ENCODE measurements around the gene ZSCAN16. TPM values are rescaled to one million over a fixed set of nuclear protein-coding genes. Genes with fewer than 3 reads are reported as not detected.

ZSCAN16 gene
- total and polyA plus RNA-seq, 2 of the 13 experiments (the other 11 are each of a cell fraction or from before 2014, with no cell fraction given) = 5.7 to 12.7 TPM

DNA sequence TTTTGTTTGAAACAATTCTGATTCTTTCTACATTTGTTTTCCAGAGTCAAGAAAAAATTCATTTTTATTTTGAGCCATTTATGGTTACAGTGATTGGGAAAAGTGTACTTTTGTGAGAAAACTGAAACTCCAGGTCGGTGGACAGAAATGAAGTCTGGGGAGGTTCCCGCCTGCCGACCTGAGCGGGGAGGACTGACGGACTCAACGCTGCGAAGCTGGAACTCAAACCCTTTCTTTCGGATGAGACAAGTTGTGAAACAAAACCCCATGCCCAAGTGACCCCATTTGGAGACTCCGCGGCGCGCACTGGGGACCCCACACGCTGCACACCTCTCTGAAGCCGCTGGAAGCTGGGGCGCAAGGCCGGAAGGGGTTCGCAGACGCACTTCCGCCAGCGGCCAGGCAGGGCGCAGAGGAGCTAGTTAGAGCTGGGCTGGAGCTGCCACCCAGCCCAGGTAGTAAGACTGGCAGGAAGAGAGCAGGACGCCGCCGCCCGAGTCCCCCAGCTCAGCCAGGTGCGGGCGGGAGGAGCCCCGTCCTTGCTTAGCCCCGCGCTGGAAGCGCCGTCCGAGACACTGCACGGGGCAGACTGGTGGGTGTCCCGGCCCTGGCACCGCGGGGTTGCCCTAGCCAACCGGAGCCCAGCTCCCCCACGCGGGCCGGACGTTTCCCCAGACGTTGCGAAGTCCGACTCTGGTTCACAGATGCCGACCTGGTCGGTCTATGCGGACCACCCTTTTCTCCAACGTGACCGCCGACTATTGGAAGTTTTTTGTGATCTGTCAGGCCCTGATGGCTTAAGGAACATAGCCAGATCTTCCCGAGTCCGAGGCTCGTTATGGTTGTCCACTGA lies 19.8 kb upstream of the ZSCAN16 start (continued):
- no peak for TF ChIP-seq CEBPG (CRISPR knock-in tag; IDR thresholded peaks at IDR 0.05)
- TF ChIP-seq NCOA1 (CRISPR knock-in tag; IDR thresholded peaks at IDR 0.05) = peak; percentile 89; the same call in 1 of the 2 replicates
- TF ChIP-seq TEAD3 (CRISPR knock-in tag; optimal IDR thresholded peaks at IDR 0.05; ENCODE audit: borderline replicate concordance) = peak; percentile 29
- peak; percentile 56; the same call in 1 of the 2 replicates for TF ChIP-seq MAFG (CRISPR knock-in tag; IDR thresholded peaks at IDR 0.05)
- TF ChIP-seq ELF3 (CRISPR knock-in tag; IDR thresholded peaks at IDR 0.05) = peak; percentile 69
- TF ChIP-seq JUN (CRISPR knock-in tag; IDR thresholded peaks at IDR 0.05) = no peak
- TF ChIP-seq KLF15 (CRISPR knock-in tag; IDR thresholded peaks at IDR 0.05; ENCODE audit: borderline replicate concordance) = no peak; the same call in 1 of the 2 replicates
- TF ChIP-seq HNF4A (CRISPR knock-in tag; IDR thresholded peaks at IDR 0.05) = no peak; the same call in 1 of the 2 replicates
- TF ChIP-seq U2AF1 (optimal IDR thresholded peaks at IDR 0.05; ENCODE audit: low read depth, low read length) = peak; percentile 96
- TF ChIP-seq, protein P1, sequence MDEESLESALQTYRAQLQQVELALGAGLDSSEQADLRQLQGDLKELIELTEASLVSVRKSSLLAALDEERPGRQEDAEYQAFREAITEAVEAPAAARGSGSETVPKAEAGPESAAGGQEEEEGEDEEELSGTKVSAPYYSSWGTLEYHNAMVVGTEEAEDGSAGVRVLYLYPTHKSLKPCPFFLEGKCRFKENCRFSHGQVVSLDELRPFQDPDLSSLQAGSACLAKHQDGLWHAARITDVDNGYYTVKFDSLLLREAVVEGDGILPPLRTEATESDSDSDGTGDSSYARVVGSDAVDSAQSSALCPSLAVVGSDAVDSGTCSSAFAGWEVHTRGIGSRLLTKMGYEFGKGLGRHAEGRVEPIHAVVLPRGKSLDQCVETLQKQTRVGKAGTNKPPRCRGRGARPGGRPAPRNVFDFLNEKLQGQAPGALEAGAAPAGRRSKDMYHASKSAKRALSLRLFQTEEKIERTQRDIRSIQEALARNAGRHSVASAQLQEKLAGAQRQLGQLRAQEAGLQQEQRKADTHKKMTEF (CRISPR knock-in tag; IDR thresholded peaks at IDR 0.05) = peak; percentile 93; the same call in 1 of the 2 replicates
- 0 out of 2 replicates have a peak, but pooled peaks have one; percentile 65 for TF ChIP-seq ZNF431 (CRISPR knock-in tag; IDR thresholded peaks at IDR 0.05; ENCODE audit: borderline replicate concordance, low read depth)
- TF ChIP-seq ZEB1 (IDR thresholded peaks at IDR 0.05; ENCODE audit: insufficient replicate concordance, low read depth) = peak; percentile 86
- peak; percentile 3; the same call in 1 of the 2 replicates for TF ChIP-seq ZSCAN9 (CRISPR knock-in tag; IDR thresholded peaks at IDR 0.05; ENCODE audit: borderline replicate concordance)
- TF ChIP-seq ARNT (IDR thresholded peaks at IDR 0.05) = no peak
- TF ChIP-seq, protein P2, sequence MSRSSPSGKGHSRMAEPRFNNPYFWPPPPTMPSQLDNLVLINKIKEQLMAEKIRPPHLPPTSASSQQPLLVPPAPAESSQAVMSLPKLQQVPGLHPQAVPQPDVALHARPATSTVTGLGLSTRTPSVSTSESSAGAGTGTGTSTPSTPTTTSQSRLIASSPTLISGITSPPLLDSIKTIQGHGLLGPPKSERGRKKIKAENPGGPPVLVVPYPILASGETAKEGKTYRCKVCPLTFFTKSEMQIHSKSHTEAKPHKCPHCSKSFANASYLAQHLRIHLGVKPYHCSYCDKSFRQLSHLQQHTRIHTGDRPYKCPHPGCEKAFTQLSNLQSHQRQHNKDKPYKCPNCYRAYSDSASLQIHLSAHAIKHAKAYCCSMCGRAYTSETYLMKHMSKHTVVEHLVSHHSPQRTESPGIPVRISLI (CRISPR knock-in tag; IDR thresholded peaks at IDR 0.05; ENCODE audit: borderline replicate concordance) = no peak
- TF ChIP-seq, protein P3, sequence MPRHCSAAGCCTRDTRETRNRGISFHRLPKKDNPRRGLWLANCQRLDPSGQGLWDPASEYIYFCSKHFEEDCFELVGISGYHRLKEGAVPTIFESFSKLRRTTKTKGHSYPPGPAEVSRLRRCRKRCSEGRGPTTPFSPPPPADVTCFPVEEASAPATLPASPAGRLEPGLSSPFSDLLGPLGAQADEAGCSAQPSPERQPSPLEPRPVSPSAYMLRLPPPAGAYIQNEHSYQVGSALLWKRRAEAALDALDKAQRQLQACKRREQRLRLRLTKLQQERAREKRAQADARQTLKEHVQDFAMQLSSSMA (CRISPR knock-in tag; IDR thresholded peaks at IDR 0.05) = peak; percentile 44; the same call in 1 of the 2 replicates
- 0 out of 2 replicates have a peak, but pooled peaks have one; percentile 56 for TF ChIP-seq ELF4 (CRISPR knock-in tag; IDR thresholded peaks at IDR 0.05; ENCODE audit: borderline replicate concordance)
- TF ChIP-seq ARID2 (CRISPR knock-in tag; IDR thresholded peaks at IDR 0.05; ENCODE audit: borderline replicate concordance) = 0 out of 2 replicates have a peak, but pooled peaks have one; percentile 50
- TF ChIP-seq ZNF160 (CRISPR knock-in tag; IDR thresholded peaks at IDR 0.05) = peak; percentile 89
- no peak for TF ChIP-seq ZNF446 (CRISPR knock-in tag; IDR thresholded peaks at IDR 0.05)
- TF ChIP-seq ZNF552 (CRISPR knock-in tag; IDR thresholded peaks at IDR 0.05; ENCODE audit: borderline replicate concordance) = peak; percentile 54; the same call in 1 of the 2 replicates
- TF ChIP-seq NRL (CRISPR knock-in tag; IDR thresholded peaks at IDR 0.05; ENCODE audit: borderline replicate concordance) = peak; percentile 94
- no peak; the same call in 1 of the 2 replicates for TF ChIP-seq ZNF451 (CRISPR knock-in tag; IDR thresholded peaks at IDR 0.05)
- peak; percentile 86; the same call in 1 of the 2 replicates for TF ChIP-seq MTA1 (CRISPR knock-in tag; IDR thresholded peaks at IDR 0.05; ENCODE audit: borderline replicate concordance)
- TF ChIP-seq PAWR (CRISPR knock-in tag; IDR thresholded peaks at IDR 0.05; ENCODE audit: borderline replicate concordance) = 0 out of 2 replicates have a peak, but pooled peaks have one; percentile 59
- peak; percentile 91 for TF ChIP-seq ZNF232 (CRISPR knock-in tag; IDR thresholded peaks at IDR 0.05; ENCODE audit: borderline replicate concordance)
- TF ChIP-seq KLF6 (CRISPR knock-in tag; IDR thresholded peaks at IDR 0.05) = peak; percentile 17; the same call in 1 of the 2 replicates
- peak; percentile 91 for TF ChIP-seq ZNF44 (CRISPR knock-in tag; IDR thresholded peaks at IDR 0.05)
